Adrenal gland (tissue), 19 donors: ENCODE data around the gene INTS6L. TPM values are rescaled to one million over a fixed set of nuclear protein-coding genes. Genes with fewer than 3 reads are reported as not detected.
A peak's percentile ranks its signal among the peaks of the same experiment; 100 is the strongest.

Experiments
- DNase-seq, 7 donors: peaks; one replicate each; pipeline ENCODE4 v3.0.0-alpha.2; 2019 to 2020
- H3K27ac ChIP-seq, 5 donors: fragments of 200-600 bp; sonication (generic) in 4 of 5; 1 replicate in 3 of 5; 2 replicates in 2 of 5; pipeline versions ENCODE4 v1.5.1 to v1.8.0; 2016 to 2020; ENCODE audit warnings: mild to moderate bottlenecking in 1 of 5
- H3K27me3 ChIP-seq: fragments of 200-600 bp; 2 replicates; pipeline ENCODE4 v1.8.0; 2021
- H3K36me3 ChIP-seq, 2 donors: fragments of 200-600 bp; replicated peaks in 1 of 2; 1 replicate in 1 of 2; 2 replicates in 1 of 2; pipeline versions ENCODE4 v1.5.1 to v1.8.0; 2018 to 2022
- H3K4me1 ChIP-seq, 2 donors: fragments of 200-600 bp; replicated peaks in 1 of 2; 1 replicate in 1 of 2; 2 replicates in 1 of 2; pipeline versions ENCODE4 v1.5.1 to v1.8.0; 2018 to 2021
- H3K4me3 ChIP-seq, 4 donors: fragments of 200-600 bp; sonication (generic) in 3 of 4; one replicate each; pipeline ENCODE4 v1.5.1; 2016 to 2018
- H3K9me3 ChIP-seq, 3 donors: fragments of 200-600 bp; sonication (generic) in 1 of 3; replicated peaks in 1 of 3; 1 replicate in 2 of 3; 2 replicates in 1 of 3; pipeline versions ENCODE4 v1.5.1 to v1.8.0; 2016 to 2021
- CTCF ChIP-seq, 6 experiments: fragments of 450-650 bp in 4 of 6; fragments of 200-600 bp in 2 of 6; sonication (generic) in 1 of 6; IDR thresholded peaks; 1 replicate in 5 of 6; 2 replicates in 1 of 6; pipeline versions ENCODE4 v1.5.1 to v1.8.0; 2016 to 2021; ENCODE audit warnings: antibody characterized with exemption in 6 of 6, mild to moderate bottlenecking in 2 of 6, moderate library complexity in 1 of 6
- POLR2A ChIP-seq, 2 donors: fragments of 450-650 bp; IDR thresholded peaks; one replicate each; pipeline ENCODE4 v1.6.1; 2017; ENCODE audit warnings: antibody characterized with exemption in 2 of 2, mild to moderate bottlenecking in 2 of 2, moderate library complexity in 1 of 2
- WGBS, 4 donors: extraction: QIAGEN DNeasy Blood & Tissue Kit in 2 of 4; methylation state at CpG; one replicate each; pipeline versions ENCODE4 v1.1.5 to v1.1.7; 2013 to 2017; 5-methylcytosine and 5-hydroxymethylcytosine counted together
- intact Hi-C, 2 donors: fragments of 100-400 bp; cut with DNase I; formaldehyde crosslinking; loops; one replicate each; pipeline versions ENCODE4 v1.14.1 to v1.15.0; 2022 to 2023
- long read RNA-seq, 10 donors: library from polyadenylated mRNA in 3 of 10; unstranded in 2 of 10; stranded (forward) in 1 of 10; transcript quantifications; one replicate each; pipeline ENCODE4 v2.0.0 and lab custom pipeline, GENCODE V29; 2021 to 2026
- polyA plus RNA-seq, 3 donors: library from polyadenylated mRNA; stranded (reverse); fragments of 200-250 nt in 2 of 3; fragments of 350-450 nt in 1 of 3; fragmentation: Illumina TruSeq in 1 of 3; extraction: RNeasy Lipid Tissue Mini Kit (QIAGEN cat#74804) in 1 of 3; gene quantifications; one replicate each; pipeline ENCODE4 v1.2.3, GENCODE V29; 2013 to 2014
- total RNA-seq, 9 donors: library from RNA; depleted of rRNA in 4 of 9; stranded (reverse); fragments of >200 nt in 4 of 9; fragments of 120-200 nt in 1 of 9; fragmentation: NEBNext Ultra II Directional in 1 of 9; extraction: Animal tissue kit (Norgen Biotek cat#: 25700) in 1 of 9; gene quantifications; one replicate each; pipeline versions ENCODE4 v1.1.0 to v1.2.4, GENCODE V29; 2013 to 2023
- donor health status: healthy with polysubstance abuse.
- donor health status: Bipolar disorder and iron deficiency.
- donor health status: DM: yes; HTN: yes; CAD: no.
- donor health status: DM: no; HTN: no; CAD: no.
- donor health status: DM: no; HTN: no; CAD: no.
- donor health status: DM: yes; HTN: yes; CAD: no.

The INTS6L gene
- total RNA-seq (10 to 100 TPM in 8 of 9 donors, 1 to 10 TPM in 1; 7.5 to 28.9 (median 14.1) TPM), polyA plus RNA-seq (10 to 100 TPM; 10.5 to 85.0 (median 62.0) TPM)
- long read RNA-seq, donor 1, result 0 reads
- long read RNA-seq, donor 2, partial matches to known transcripts, result 0 of 2 reads
- long read RNA-seq, donor 2, other reads (novel, unspliced or antisense), result 0 of 2 reads
- long read RNA-seq, donor 3, result 0 reads
- long read RNA-seq, donor 4, partial matches to known transcripts, result 0 of 1 reads
- long read RNA-seq, donor 4, other reads (novel, unspliced or antisense), result 1 of 1 reads
- long read RNA-seq, donor 5, transcript INTS6L-206 (18 exons, 3,904 nt), result major isoform, 5 of 29 reads
- long read RNA-seq, donor 5, partial matches to known transcripts, result 2 of 29 reads
- long read RNA-seq, donor 5, other reads (novel, unspliced or antisense), result 21 of 29 reads
- long read RNA-seq, donor 6, partial matches to known transcripts, result 2 of 3 reads
- long read RNA-seq, donor 6, other reads (novel, unspliced or antisense), result 0 of 3 reads
- long read RNA-seq, donor 7, result 0 reads
- long read RNA-seq, donor 8, partial matches to known transcripts, result 0 of 2 reads
- long read RNA-seq, donor 8, other reads (novel, unspliced or antisense), result 0 of 2 reads
- long read RNA-seq, donor 9, result 0 reads
- long read RNA-seq, donor 10, result 0 reads

- Histone ChIP-seq H3K4me1 (no peaks in the 10 kb centered on the region), H3K27me3 (peaks cover 6% of the 10 kb centered on the region), H3K27ac (peak within 1 kb of the TSS; percentile 89 to 98 (median 93)), H3K36me3 (no peaks in the 10 kb centered on the region), H3K4me3 (peak within 1 kb of the TSS in 2 of 4 donors; percentile 48 to 82), H3K9me3 (no peaks in the 10 kb centered on the region)
- TF ChIP-seq CTCF (IDR thresholded peaks at IDR 0.05) (no peak), POLR2A (IDR thresholded peaks at IDR 0.05) (peak; percentile 95 to 98)
- 0 to 47% (median 32%) methylated on average over 29 to 49 of the region's 50 CpGs; no CpG with 5 or more reads in 1 of the 4 donors for WGBS, 4 donors
- intact Hi-C loops, result no loop called here
- peak; percentile 82 to 96 (median 92) for DNase-seq
These were observed at the start of gene INTS6L for GRCh38 chrX:135520553-135521404. Gene INTS6L (plus strand): TSS chrX:135520660. CDS start chrX:135520993, 333 bp downstream.

- Histone ChIP-seq H3K4me1 (no peaks in the 10 kb centered on the region), H3K9me3 (no peaks in the 10 kb centered on the region), H3K27ac (no peak overlapping the region), H3K4me3 (no peak overlapping the region), H3K27me3 (peaks cover 10% of the 10 kb centered on the region), H3K36me3 (no peaks in the 10 kb centered on the region)
- no peak for DNase-seq
- WGBS, 4 donors, result 77 to 88% (median 84%) methylated on average over 3 of the region's 3 CpGs
- intact Hi-C loops, result no loop called here
- TF ChIP-seq POLR2A (IDR thresholded peaks at IDR 0.05) (no peak), CTCF (IDR thresholded peaks at IDR 0.05) (no peak)
These were observed 44.1 kb upstream of the INTS6L start for GRCh38 chrX:135476378-135476777.

GRCh38 chrX:135477576-135477975 is 42.9 kb upstream of the INTS6L start:
- peak; percentile 80 to 92 (median 89) for DNase-seq
- Histone ChIP-seq H3K9me3 (no peaks in the 10 kb centered on the region), H3K27me3 (peaks cover 5% of the 10 kb centered on the region), H3K4me1 (no peaks in the 10 kb centered on the region), H3K36me3 (no peaks in the 10 kb centered on the region), H3K27ac (no peak overlapping the region), H3K4me3 (no peak overlapping the region)
- 0 to 23% (median 6%) methylated on average over 2 to 3 of the region's 3 CpGs for WGBS, 4 donors
- intact Hi-C loops, result no loop called here
- TF ChIP-seq POLR2A (IDR thresholded peaks at IDR 0.05) (no peak), CTCF (IDR thresholded peaks at IDR 0.05) (peak; percentile 16 to 59 (median 53))

GRCh38 chrX:135480076-135480475 is 40.4 kb upstream of the INTS6L start:
- 71 to 88% (median 80%) methylated on average over 6 to 7 of the region's 7 CpGs for WGBS, 4 donors
- intact Hi-C loops, result loop anchor here (10.0 kb wide), 1 partner anchor 95 kb away; no protein-coding TSS in a partner anchor
- no peak overlapping the region for H3K27ac ChIP-seq

More at GRCh38 chrX:135480076-135480475, 40.4 kb upstream of the INTS6L start:
- Histone ChIP-seq H3K27me3 (peaks cover 5% of the 10 kb centered on the region), H3K4me3 (no peak overlapping the region), H3K9me3 (no peaks in the 10 kb centered on the region), H3K4me1 (no peaks in the 10 kb centered on the region), H3K36me3 (no peaks in the 10 kb centered on the region)
- TF ChIP-seq POLR2A (IDR thresholded peaks at IDR 0.05), result no peak
- no peak for TF ChIP-seq CTCF (IDR thresholded peaks at IDR 0.05)
- DNase-seq, result no peak
